Esophagus squamous epithelium (tissue), 4 donors: Measurements from ENCODE around the gene SPTLC2.

Experiments used
- CTCF ChIP-seq, 6 experiments: fragments of 450-650 bp in 4 of 6; fragments of 200-600 bp in 2 of 6; sonication (generic) in 2 of 6; IDR thresholded peaks; one replicate each; pipeline ENCODE4 v1.5.1; 2016 to 2019; ENCODE audit warnings: antibody characterized with exemption in 6 of 6, mild to moderate bottlenecking in 4 of 6, moderate library complexity in 4 of 6
- POLR2A ChIP-seq, 4 donors: fragments of 450-650 bp; IDR thresholded peaks; one replicate each; pipeline ENCODE4 v1.6.1; 2017; ENCODE audit warnings: antibody characterized with exemption in 4 of 4, mild to moderate bottlenecking in 4 of 4, moderate library complexity in 3 of 4

- TF ChIP-seq CTCF (IDR thresholded peaks at IDR 0.05) (no peak), POLR2A (IDR thresholded peaks at IDR 0.05) (no peak)
These were observed 117.4 kb downstream of the SPTLC2 start for GRCh38 chr14:77498984-77499527.
